Measurements from ENCODE around the gene CDHR1. TPM values are rescaled to one million over a fixed set of nuclear protein-coding genes. Genes with fewer than 3 reads are reported as not detected.
"Not testable (repeated sequence)": the region's sequence is repeated elsewhere in the genome, so short reads cannot be mapped to it uniquely, and the experiment has no call there.

Gene CDHR1
- polyA plus RNA-seq (ENCODE audit: insufficient read length in 3 of 3), result under 1 TPM; 0.54 to 0.73 (median 0.73) TPM
- long read RNA-seq, donor 1, result 0 reads
- long read RNA-seq, donor 2, result 0 reads
- long read RNA-seq, donor 3, result 0 reads
- long read RNA-seq, donor 4, result 0 reads
- long read RNA-seq, donor 5, result 0 reads
- long read RNA-seq, donor 6, result 0 reads
- long read RNA-seq, donor 7, result 0 reads
- long read RNA-seq, donor 8, result 0 reads
- long read RNA-seq, donor 9, result 0 reads
- long read RNA-seq, donor 10, result 0 reads
- long read RNA-seq, donor 11, result 0 reads
- long read RNA-seq, donor 12, result 0 reads
- long read RNA-seq, donor 13, result 0 reads
- long read RNA-seq, donor 14, result 0 reads
- long read RNA-seq, donor 15, result 0 reads
- long read RNA-seq, donor 16, result 0 reads

DNA sequence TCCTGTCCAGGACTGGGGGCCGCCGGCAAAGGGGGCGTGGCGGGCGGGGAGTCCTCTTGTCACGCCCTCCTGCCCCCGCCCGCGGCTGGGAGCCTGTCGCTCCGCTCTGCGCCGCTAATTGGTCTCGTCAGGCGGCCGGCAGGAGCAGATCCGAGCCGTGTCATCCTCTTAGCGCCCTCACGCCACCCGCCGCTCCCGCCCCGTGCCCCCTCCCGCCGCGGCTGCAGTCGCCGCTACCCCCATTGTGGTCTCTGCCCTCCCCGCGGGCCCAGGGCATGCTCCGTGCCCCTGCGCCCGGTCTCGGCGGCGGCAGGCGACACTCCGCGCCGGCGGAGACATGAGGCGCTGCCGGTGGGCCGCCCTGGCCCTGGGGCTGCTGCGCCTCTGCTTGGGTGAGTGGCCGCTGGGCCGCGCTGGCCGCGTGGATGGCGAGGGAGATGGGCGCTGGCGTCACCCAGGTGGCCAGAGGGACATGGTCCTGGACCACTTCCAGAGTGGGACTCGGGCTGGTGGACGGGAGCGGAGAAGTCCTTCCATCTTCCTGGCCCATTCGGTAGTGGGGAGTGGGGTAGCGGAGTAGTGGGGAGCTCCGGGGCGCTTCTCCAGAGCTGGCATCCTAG, at the start of gene CDHR1:
Gene CDHR1 (plus strand): TSS at position 114 of the 620 bp plus-strand sequence. CDS start 224 bp downstream, at position 338.
- DNase-seq (ENCODE audit: extremely low read depth in 1 of 11, low read depth in 9 of 11, low spot score in 4 of 11), result peak in 3 of 11 donors; percentile 4 to 31 (median 18)

DNA sequence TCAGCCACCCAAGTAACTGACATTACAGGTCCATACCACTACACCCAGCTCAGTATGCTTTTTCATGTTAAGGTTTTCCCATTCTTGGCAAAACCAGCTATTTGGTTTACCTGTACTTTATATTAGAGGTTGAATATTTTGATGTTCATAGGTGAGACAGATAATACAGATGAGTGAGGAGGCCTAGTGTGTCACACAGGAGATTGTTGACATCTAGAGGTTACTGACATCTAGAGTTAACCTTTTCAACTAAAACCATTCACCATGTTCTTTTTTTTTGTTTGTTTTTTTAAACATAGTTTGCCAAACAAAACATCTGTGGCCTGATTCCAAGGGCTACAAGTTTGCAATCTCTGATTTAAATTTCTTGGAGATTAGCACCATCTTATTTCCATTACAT, 47.0 kb upstream of the CDHR1 start:
- no peak for DNase-seq (ENCODE audit: extremely low read depth in 1 of 11, low read depth in 9 of 11, low spot score in 4 of 11)

- not testable (repeated sequence) for DNase-seq (ENCODE audit: extremely low read depth in 1 of 11, low read depth in 9 of 11, low spot score in 4 of 11)
These were observed 46.2 kb upstream of the CDHR1 start for GRCh38 chr10:84148006-84148597.

- DNase-seq (ENCODE audit: extremely low read depth in 1 of 11, low read depth in 9 of 11, low spot score in 4 of 11), result no peak
These were observed 44.5 kb upstream of the CDHR1 start for GRCh38 chr10:84149854-84150253.

DNA sequence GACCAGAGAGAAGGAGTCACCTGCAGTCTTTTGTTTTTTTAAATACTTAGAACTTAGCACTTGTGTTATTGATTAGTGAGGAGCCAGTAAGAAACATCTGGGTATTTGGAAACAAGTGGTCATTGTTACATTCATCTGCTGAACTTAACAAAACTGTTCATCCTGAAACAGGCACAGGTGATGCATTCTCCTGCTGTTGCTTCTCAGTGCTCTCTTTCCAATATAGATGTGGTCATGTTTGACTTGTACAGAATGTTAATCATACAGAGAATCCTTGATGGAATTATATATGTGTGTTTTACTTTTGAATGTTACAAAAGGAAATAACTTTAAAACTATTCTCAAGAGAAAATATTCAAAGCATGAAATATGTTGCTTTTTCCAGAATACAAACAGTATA, 41.6 kb upstream of the CDHR1 start:
- no peak for DNase-seq (ENCODE audit: extremely low read depth in 1 of 11, low read depth in 9 of 11, low spot score in 4 of 11)

GRCh38 chr10:84155521-84155920, 38.8 kb upstream of the CDHR1 start:
- no peak for DNase-seq (ENCODE audit: extremely low read depth in 1 of 11, low read depth in 9 of 11, low spot score in 4 of 11)

DNA sequence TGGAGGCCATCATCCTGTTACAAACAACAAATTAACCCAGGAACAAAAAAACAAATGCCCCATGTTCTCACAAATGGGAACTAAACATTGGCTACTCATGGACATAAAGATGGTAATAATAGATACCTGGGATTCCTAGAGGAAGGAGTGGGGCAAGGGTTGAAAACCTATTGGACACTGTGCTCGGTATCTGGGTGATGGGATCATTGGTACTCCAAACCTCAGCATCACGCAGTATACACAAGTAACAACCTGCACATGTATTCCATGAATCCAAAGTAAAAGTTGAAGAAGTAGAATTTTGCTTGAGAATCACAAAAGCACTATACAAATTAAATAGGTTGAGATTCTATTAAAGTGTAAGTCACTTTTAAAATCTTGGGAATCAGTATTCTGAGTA, 38.3 kb upstream of the CDHR1 start:
- no peak for DNase-seq (ENCODE audit: extremely low read depth in 1 of 11, low read depth in 9 of 11, low spot score in 4 of 11)

DNA sequence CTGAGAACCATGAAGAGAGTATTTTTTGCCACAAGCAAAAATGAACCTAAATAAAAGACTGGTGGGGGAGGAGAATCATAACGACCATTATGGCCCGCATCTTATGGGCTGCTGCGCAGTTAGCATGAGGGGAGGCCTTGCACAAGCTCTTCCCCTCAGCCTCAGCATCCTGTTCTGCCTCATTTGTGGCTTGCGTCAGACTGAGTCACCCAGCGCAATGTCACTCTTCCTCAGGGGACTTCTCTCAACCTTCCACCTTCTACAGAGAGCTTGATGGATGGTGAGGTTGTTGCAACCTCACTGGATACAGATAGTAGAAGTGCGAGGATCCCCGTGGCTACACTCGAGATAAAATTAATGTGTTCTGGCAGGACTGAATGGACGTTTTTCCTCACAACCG, 37.6 kb upstream of the CDHR1 start:
- no peak for DNase-seq (ENCODE audit: extremely low read depth in 1 of 11, low read depth in 9 of 11, low spot score in 4 of 11)

- no peak for DNase-seq (ENCODE audit: extremely low read depth in 1 of 11, low read depth in 9 of 11, low spot score in 4 of 11)
These were observed 36.3 kb upstream of the CDHR1 start for GRCh38 chr10:84158061-84158460.

DNA sequence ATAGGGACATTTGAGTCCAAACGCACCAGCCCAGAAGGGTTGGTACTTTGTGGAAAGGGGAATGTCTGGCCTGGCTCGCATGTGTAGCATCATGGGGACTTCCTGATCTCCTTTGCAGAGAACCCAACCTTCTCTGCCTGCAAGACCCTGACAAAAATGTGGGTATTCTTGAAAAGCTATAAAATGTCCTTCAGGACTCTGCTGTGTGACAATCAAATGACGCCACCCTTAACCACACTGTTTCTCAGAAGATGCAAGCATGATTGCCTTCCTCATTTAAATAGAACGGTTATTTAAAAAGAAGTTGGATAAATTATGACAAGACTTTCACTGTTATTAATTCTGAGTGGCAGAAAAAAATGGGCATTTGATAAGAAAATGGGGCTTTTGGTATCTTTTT, 35.8 kb upstream of the CDHR1 start:
- DNase-seq (ENCODE audit: extremely low read depth in 1 of 11, low read depth in 9 of 11, low spot score in 4 of 11), result no peak

DNA sequence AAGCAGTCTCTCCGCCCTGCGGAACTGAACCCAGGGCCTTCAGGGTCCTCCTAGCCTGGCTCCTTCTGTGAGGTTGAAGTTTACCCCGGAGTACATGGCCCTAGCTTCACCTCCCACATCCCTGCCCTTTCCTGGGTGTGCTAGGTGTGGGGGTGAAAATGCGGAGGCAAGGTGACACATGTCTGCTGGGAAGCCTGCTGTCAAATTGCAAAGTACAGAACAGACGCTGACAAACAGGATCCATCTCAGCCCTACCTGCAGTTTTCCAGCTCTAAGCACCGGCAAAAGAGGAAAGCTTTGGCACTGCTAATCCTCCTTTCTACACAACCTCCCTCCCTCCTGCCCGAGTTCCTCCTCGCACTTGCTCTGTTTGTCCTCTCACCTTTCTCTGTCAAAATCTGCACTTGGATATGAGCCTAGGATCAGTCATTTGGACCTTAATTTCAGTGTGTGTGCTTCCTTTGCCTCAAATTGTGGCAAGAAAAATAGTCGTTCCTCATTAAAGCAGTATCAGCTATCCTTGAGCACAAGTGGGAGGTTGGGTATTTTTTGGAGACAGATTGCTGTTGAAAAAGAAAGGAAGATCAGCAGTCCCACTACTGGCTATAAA, 35.2 kb upstream of the CDHR1 start:
- no peak for DNase-seq (ENCODE audit: extremely low read depth in 1 of 11, low read depth in 9 of 11, low spot score in 4 of 11)

DNA sequence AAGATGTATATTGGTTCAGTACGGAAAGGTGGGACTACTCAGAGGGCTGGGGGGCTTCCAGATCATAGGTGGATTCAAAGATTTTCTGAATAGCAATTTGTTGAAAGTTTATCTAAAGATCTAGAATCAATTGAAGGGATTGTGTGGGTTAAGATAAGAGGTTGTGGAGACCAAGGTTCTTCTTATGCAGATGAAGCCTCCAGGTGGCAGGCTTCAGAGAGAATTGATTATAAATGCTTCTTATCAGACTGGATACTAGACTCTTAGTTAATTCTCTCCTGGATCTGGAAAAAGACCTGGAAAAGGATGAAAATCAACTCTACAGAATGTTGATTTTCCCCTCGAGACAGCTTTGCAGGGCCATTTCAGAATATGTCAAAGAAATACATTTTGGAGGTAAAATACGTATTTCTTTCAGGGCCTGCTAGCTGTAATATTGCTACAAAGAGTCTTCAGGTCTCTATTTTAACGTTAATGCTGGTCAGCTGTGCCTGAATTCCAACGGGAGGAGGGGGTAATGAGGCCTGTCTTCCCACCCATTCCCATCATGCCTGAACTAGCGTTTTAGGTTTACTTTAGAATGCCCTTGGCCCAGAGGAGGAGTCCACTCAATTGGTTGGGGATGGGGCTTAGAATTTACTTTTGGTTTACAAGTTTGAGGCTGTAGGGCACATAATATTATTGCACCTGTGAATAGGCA, 33.5 kb upstream of the CDHR1 start:
- no peak for DNase-seq (ENCODE audit: extremely low read depth in 1 of 11, low read depth in 9 of 11, low spot score in 4 of 11)

DNA sequence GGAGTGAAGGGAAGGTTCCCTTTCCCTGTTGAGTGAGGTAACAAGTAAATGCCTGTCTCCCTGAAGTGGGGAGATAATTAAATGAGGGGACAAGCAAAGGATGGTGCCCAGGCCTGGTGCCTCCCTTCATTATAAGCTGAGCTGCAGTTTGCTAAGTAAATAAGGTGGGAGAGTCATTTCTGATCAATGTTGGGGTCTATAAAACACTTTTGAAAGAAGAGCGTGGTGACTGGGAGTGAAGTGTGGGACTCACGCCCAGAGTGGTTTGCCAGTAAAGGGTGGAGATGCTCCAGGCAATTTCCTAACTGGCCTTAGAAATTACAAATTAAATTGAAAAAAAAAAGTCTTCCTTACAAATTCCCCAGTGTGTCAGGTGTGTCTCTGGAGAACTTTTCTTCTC, 30.3 kb upstream of the CDHR1 start:
- DNase-seq (ENCODE audit: extremely low read depth in 1 of 11, low read depth in 9 of 11, low spot score in 4 of 11), result no peak

- no peak for DNase-seq (ENCODE audit: extremely low read depth in 1 of 11, low read depth in 9 of 11, low spot score in 4 of 11)
These were observed 29.9 kb upstream of the CDHR1 start for GRCh38 chr10:84164442-84164841.

GRCh38 chr10:84166620-84167288, 27.6 kb upstream of the CDHR1 start:
- no peak for DNase-seq (ENCODE audit: extremely low read depth in 1 of 11, low read depth in 9 of 11, low spot score in 4 of 11)

DNA sequence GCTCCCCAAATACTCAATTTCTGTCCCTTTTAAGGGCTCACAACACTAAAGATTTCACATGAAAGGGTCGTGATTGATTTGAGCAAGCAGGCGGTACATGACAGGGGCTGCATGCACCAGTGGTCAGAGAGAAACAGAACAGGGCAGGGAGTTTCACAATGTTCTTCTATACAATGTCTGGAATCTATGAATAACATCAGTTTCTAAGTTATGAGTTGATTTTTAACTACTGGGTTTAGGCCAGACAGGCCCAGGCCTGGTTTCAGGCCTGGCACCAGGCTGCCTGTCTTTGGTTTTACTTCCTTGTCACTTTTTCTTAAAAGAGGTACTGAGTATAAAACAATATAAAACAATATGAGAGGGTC, 27.1 kb upstream of the CDHR1 start:
- DNase-seq (ENCODE audit: extremely low read depth in 1 of 11, low read depth in 9 of 11, low spot score in 4 of 11), result not testable (repeated sequence)

DNA sequence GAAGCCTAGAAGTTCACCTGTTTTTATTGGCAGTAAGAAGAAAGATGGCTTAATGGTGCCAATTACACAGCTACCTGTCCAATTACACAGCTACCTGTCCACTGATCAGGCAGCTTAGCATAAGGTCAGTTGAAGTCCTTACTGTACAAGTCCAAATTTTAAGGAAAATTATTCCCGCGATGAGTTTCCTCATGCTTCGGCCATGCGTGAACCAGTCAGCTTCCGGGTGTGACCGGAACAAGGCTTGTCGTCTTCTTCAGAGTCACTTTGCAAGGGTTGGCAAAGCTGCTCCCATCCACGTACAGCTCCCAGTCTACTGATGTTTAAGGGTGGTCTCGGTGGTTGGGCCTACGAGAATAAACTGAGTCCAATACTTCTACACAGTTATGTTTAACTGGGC, 26.0 kb upstream of the CDHR1 start:
- not testable (repeated sequence) for DNase-seq (ENCODE audit: extremely low read depth in 1 of 11, low read depth in 9 of 11, low spot score in 4 of 11)

DNA sequence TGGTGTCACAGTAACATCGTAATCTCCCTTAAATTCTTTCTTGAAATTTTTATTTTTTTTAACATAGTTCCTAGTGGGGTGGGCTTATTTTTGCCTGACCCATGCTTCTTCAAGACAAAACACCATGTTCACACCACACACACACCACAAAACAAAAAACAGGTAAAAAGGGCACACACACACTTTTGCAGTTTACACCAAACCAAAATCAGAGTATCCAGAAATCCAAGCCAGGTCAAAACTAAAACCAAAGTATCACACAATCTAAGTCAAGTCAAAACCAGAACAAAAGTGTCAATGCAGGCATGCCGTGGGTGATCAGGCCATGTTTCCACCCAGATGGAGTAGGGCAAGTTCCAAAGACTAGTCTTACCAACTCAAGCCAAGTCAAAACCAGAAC, 23.1 kb upstream of the CDHR1 start:
- not testable (repeated sequence) for DNase-seq (ENCODE audit: extremely low read depth in 1 of 11, low read depth in 9 of 11, low spot score in 4 of 11)
